Calu3 (cell line): ENCODE data around the gene GNPTG. TPM values are rescaled to one million over a fixed set of nuclear protein-coding genes. Genes with fewer than 3 reads are reported as not detected.

ENCODE experiments used
- BruUV-seq: library from RNA; stranded (reverse); fragments of 400-500 nt; replicated peaks from 2 replicates; lab custom pipeline; 2021; lab: Mats Ljungman, UMichigan
- CTCF ChIA-PET: fragments of 300-600 bp; sonication (Branson Sonifier 250); formaldehyde crosslinking; loops from one replicate; lab custom pipeline; 2022; ENCODE audit warnings: antibody characterized with exemption; lab: Charles Lee
- DNase-seq: peaks from one replicate; pipeline ENCODE4 v3.0.0; 2022
- H3K27ac Mint-ChIP-seq: one replicate; pipeline ENCODE4 v1.8.0; 2022; ENCODE audit warnings: mixed read lengths; ENCODE audit not compliant: unreplicated experiment
- H3K27me3 Mint-ChIP-seq: one replicate; pipeline ENCODE4 v1.8.0; 2022; ENCODE audit warnings: mixed read lengths; ENCODE audit not compliant: unreplicated experiment
- H3K36me3 Mint-ChIP-seq: one replicate; pipeline ENCODE4 v1.8.0; 2022; ENCODE audit warnings: mild to moderate bottlenecking, moderate library complexity, mixed read lengths; ENCODE audit not compliant: insufficient read depth, unreplicated experiment
- H3K4me1 Mint-ChIP-seq: one replicate; pipeline ENCODE4 v1.8.0; 2022; ENCODE audit warnings: mild to moderate bottlenecking, low read depth, mixed read lengths; ENCODE audit not compliant: unreplicated experiment
- H3K4me3 Mint-ChIP-seq: one replicate; pipeline ENCODE4 v1.8.0; 2022; ENCODE audit warnings: mild to moderate bottlenecking, low read depth, moderate library complexity, mixed read lengths; ENCODE audit not compliant: unreplicated experiment
- H3K9me3 Mint-ChIP-seq: one replicate; pipeline ENCODE4 v1.8.0; 2022; ENCODE audit warnings: low read depth, mixed read lengths; ENCODE audit not compliant: unreplicated experiment
- intact Hi-C: fragments of 100-400 bp; cut with micrococcal nuclease; formaldehyde crosslinking; loops from one replicate; pipeline ENCODE4 v1.10.0; 2022; ENCODE audit not compliant: unreplicated experiment
- total RNA-seq: library from RNA; stranded (reverse); gene quantifications from 2 replicates; pipeline ENCODE4 v1.2.3, GENCODE V29; 2022
- TF ChIP-seq, protein P1 (sequence below): fragments of 200-600 bp; IDR thresholded peaks from one replicate; pipeline ENCODE4 v1.8.0; 2022; ENCODE audit warnings: antibody characterized with exemption; ENCODE audit not compliant: unreplicated experiment

GNPTG gene
- total RNA-seq, 1 experiment from 2014 or later, result 63.9 TPM

DNA sequence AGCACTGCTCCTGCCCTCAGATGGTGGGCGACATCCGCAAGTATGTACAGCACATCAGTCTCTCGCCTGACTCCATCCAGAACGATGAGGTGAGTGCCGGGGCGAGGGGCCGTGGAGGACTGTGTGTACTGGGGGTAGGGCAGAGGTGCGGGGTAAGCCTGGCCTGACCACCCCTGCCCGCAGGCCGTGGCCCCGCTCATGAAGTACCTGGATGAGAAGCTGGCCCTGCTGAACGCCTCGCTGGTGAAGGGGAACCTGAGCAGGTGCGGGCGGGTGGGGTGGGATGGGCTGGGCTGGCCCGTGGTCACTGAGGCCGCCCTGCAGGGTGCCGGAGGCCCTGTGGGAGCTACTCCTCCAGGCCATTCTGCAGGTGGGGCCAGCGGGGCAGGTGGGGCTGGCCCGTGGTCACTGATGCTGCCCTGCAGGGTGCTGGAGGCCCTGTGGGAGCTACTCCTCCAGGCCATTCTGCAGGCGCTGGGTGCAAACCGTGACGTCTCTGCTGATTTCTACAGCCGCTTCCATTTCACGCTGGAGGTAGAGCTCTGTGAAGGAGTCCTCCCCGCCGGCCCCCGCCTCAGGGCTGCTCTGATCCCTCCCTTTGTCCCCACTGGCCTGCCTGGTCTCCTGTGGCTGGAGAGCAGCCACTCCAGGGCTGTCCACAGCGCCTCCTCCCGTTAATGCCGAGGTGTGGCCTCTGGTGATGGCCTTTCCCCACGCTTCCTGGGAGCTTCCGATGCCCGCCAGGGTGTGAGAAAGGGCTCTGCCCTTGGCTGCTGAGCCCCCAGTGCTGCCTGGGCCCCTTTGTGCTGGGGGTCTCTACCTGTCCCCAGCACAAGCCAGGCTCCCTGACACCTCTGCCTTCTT is 5.1 kb upstream of the GNPTG start:
- CTCF ChIA-PET, result interaction anchor here (0.6 to 1.7 kb wide), 3 partner anchors 9 to 170 kb away, joined by 3 to 10 read pairs (median 7); no protein-coding TSS in a partner anchor
- DNase-seq, result no peak
- Mint-ChIP-seq H3K9me3 (no peaks in the 10 kb centered on the region), H3K27ac (no peak overlapping the region), H3K27me3 (peaks cover 16% of the 10 kb centered on the region), H3K4me3 (no peak overlapping the region), H3K36me3 (peaks cover 55% of the 10 kb centered on the region), H3K4me1 (peaks cover 13% of the 10 kb centered on the region)
- no TSS peak for BruUV-seq
- TF ChIP-seq, protein P1, sequence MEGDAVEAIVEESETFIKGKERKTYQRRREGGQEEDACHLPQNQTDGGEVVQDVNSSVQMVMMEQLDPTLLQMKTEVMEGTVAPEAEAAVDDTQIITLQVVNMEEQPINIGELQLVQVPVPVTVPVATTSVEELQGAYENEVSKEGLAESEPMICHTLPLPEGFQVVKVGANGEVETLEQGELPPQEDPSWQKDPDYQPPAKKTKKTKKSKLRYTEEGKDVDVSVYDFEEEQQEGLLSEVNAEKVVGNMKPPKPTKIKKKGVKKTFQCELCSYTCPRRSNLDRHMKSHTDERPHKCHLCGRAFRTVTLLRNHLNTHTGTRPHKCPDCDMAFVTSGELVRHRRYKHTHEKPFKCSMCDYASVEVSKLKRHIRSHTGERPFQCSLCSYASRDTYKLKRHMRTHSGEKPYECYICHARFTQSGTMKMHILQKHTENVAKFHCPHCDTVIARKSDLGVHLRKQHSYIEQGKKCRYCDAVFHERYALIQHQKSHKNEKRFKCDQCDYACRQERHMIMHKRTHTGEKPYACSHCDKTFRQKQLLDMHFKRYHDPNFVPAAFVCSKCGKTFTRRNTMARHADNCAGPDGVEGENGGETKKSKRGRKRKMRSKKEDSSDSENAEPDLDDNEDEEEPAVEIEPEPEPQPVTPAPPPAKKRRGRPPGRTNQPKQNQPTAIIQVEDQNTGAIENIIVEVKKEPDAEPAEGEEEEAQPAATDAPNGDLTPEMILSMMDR, result no peak
- intact Hi-C loops, result no loop called here

DNA sequence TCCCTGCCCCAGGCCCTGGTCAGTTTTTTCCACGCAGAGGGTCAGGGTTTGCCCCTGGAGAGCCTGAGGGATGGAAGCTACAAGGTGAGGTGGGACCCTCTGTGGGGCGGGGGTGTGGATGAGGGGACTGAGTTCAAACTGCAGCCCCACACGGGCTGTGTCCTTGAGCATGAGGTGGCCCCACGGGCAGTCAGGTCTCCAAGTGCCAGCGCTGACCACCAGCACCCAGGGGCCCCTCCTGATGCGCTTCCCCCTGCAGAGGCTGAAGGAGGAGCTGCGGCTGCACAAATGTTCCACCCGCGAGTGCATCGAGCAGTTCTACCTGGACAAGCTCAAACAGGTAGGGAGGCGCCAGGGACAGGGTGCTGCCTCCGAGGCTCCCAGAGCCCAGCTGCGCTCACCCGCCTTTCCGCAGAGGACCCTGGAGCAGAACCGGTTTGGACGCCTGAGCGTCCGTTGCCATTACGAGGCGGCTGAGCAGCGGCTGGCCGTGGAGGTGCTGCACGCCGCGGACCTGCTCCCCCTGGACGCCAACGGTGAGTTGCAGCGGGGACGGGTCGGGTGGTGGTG is 4.4 kb upstream of the GNPTG start:
- peaks cover 60% of the 10 kb centered on the region for H3K36me3 Mint-ChIP-seq
- H3K9me3 Mint-ChIP-seq, result no peaks in the 10 kb centered on the region
- no peak for DNase-seq
- peak overlapping the region; percentile 54 for H3K27ac Mint-ChIP-seq
- intact Hi-C loops, result no loop called here
- BruUV-seq, result no TSS peak
- TF ChIP-seq, protein P1, result no peak
- no peak overlapping the region for H3K4me3 Mint-ChIP-seq
- H3K4me1 Mint-ChIP-seq, result peaks cover 16% of the 10 kb centered on the region
- peaks cover 16% of the 10 kb centered on the region for H3K27me3 Mint-ChIP-seq
- CTCF ChIA-PET, result interaction anchor here (1.7 kb wide), 1 partner anchor 10 kb away, joined by 7 read pairs; no protein-coding TSS in a partner anchor

DNA sequence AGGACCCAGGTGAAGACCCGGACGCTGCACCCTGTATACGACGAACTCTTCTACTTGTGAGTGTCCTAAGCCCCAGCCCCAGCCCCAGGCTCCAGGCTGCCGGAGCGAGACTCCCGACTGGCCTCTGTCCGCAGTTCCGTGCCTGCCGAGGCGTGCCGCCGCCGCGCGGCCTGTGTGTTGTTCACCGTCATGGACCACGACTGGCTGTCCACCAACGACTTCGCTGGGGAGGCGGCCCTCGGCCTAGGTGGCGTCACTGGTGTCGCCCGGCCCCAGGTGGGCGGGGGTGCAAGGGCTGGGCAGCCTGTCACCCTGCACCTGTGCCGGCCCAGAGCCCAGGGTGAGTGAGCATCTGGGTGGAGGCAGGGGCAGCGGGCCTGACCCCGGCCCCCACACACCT is 3.8 kb upstream of the GNPTG start:
- TF ChIP-seq, protein P1, result no peak
- Mint-ChIP-seq H3K4me3 (no peak overlapping the region), H3K9me3 (no peaks in the 10 kb centered on the region), H3K36me3 (peaks cover 59% of the 10 kb centered on the region), H3K27ac (peak overlapping the region; percentile 54), H3K27me3 (peaks cover 11% of the 10 kb centered on the region), H3K4me1 (peaks cover 18% of the 10 kb centered on the region)
- DNase-seq, result no peak
- intact Hi-C loops, result no loop called here
- CTCF ChIA-PET, result no interaction called here
- no TSS peak for BruUV-seq

DNA sequence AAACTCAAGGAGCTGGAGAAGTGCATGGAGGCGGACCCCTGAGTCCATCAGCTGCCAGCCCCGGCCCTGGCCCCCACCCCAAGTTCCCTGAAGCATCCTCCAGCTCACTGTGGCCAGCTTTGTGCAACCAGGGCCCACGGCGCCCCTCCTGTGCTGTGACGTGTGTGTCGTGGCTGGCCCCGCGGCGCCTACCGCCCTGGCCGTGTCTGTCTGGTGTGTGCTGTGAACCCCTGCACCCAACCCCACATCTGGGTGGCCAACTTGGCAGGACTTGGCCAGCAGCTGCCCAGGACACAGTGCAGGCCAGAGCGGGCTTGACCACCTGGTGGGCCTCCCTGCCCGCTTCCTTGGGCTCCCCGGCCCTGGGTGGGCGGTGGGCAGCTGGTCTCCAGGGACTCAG is 3.3 kb upstream of the GNPTG start:
- TF ChIP-seq, protein P1, result no peak
- H3K4me3 Mint-ChIP-seq, result no peak overlapping the region
- no peak for DNase-seq
- peaks cover 18% of the 10 kb centered on the region for H3K4me1 Mint-ChIP-seq
- intact Hi-C loops, result no loop called here
- peaks cover 54% of the 10 kb centered on the region for H3K36me3 Mint-ChIP-seq
- no TSS peak for BruUV-seq
- H3K27me3 Mint-ChIP-seq, result peaks cover 6% of the 10 kb centered on the region
- CTCF ChIA-PET, result interaction anchor here (0.8 kb wide), 1 partner anchor 10 kb away, joined by 3 read pairs; no protein-coding TSS in a partner anchor
- H3K9me3 Mint-ChIP-seq, result no peaks in the 10 kb centered on the region
- no peak overlapping the region for H3K27ac Mint-ChIP-seq
